Left lung (tissue), 10 donors: ENCODE measurements around the gene MICAL3. TPM values are rescaled to one million over a fixed set of nuclear protein-coding genes. Genes with fewer than 3 reads are reported as not detected.

Experiments
- ATAC-seq: fragments of 200-7000 bp; cut with Tn5 transposase; one replicate; pipeline ENCODE4 v1.9.1; 2020; ENCODE audit warnings: moderate library complexity
- DNase-seq, 4 donors: peaks; one replicate each; pipeline ENCODE4 v3.0.0-alpha.2; 2013 to 2020
- H3K27ac ChIP-seq, 2 donors: fragments of 200-600 bp; sonication (generic) in 1 of 2; one replicate each; pipeline versions ENCODE4 v1.5.0 to v1.8.0; 2020 to 2021
- H3K27me3 ChIP-seq, 2 donors: fragments of 200-600 bp; sonication (generic) in 1 of 2; one replicate each; pipeline versions ENCODE4 v1.5.0 to v1.8.0; 2020 to 2021
- H3K36me3 ChIP-seq, 2 donors: fragments of 200-600 bp; sonication (generic) in 1 of 2; one replicate each; pipeline versions ENCODE4 v1.5.0 to v1.8.0; 2020 to 2021
- H3K4me1 ChIP-seq, 2 donors: fragments of 200-600 bp; one replicate each; pipeline ENCODE4 v1.8.0; 2021
- H3K4me3 ChIP-seq, 2 donors: fragments of 200-600 bp; sonication (generic) in 1 of 2; one replicate each; pipeline versions ENCODE4 v1.5.0 to v1.8.0; 2020 to 2021; ENCODE audit warnings: mild to moderate bottlenecking in 1 of 2
- H3K9me3 ChIP-seq, 2 donors: fragments of 200-600 bp; sonication (generic) in 1 of 2; one replicate each; pipeline versions ENCODE4 v1.5.0 to v1.8.0; 2020 to 2021
- intact Hi-C, 2 donors: fragments of 100-400 bp; cut with DNase I; formaldehyde crosslinking; loops; one replicate each; pipeline versions ENCODE4 v1.11.2 to v1.14.2; 2022
- microRNA-seq, 2 donors: library from miRNA; unstranded; fragments of <30 nt; microRNA quantifications; one replicate each; pipeline ENCODE4, GENCODE V29; 2019
- polyA plus RNA-seq, 6 donors: library from polyadenylated mRNA; unstranded; fragments of 120-200 nt; gene quantifications; one replicate each; pipeline ENCODE4 v1.2.1, GENCODE V29; 2013; ENCODE audit not compliant: insufficient read length in 6 of 6
- total RNA-seq, 2 donors: library from RNA; stranded (reverse); fragmentation: NEBNext Ultra II Directional; extraction: Animal tissue kit (Norgen Biotek cat#: 25700); gene quantifications; one replicate each; pipeline ENCODE4 v1.2.1, GENCODE V29; 2021
- TF ChIP-seq, protein P1 (sequence below), 2 donors: fragments of 200-600 bp; sonication (generic) in 1 of 2; IDR thresholded peaks; one replicate each; pipeline versions ENCODE4 v1.5.0 to v1.8.0; 2021; ENCODE audit warnings: antibody characterized with exemption in 2 of 2
- donor health status: DM: no; HTN: yes; CAD: no.
- donor health status: DM: no; HTN: no; CAD: no.

The MICAL3 gene
- total and polyA plus RNA-seq, 8 donors, result 24.9 to 64.8 (median 56.2) TPM

GRCh38 chr22:17741866-17742526, 282.4 kb downstream of the MICAL3 start:
- no peaks in the 10 kb centered on the region for H3K9me3 ChIP-seq
- TF ChIP-seq, protein P1, sequence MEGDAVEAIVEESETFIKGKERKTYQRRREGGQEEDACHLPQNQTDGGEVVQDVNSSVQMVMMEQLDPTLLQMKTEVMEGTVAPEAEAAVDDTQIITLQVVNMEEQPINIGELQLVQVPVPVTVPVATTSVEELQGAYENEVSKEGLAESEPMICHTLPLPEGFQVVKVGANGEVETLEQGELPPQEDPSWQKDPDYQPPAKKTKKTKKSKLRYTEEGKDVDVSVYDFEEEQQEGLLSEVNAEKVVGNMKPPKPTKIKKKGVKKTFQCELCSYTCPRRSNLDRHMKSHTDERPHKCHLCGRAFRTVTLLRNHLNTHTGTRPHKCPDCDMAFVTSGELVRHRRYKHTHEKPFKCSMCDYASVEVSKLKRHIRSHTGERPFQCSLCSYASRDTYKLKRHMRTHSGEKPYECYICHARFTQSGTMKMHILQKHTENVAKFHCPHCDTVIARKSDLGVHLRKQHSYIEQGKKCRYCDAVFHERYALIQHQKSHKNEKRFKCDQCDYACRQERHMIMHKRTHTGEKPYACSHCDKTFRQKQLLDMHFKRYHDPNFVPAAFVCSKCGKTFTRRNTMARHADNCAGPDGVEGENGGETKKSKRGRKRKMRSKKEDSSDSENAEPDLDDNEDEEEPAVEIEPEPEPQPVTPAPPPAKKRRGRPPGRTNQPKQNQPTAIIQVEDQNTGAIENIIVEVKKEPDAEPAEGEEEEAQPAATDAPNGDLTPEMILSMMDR (IDR thresholded peaks at IDR 0.05), result no peak
- no peak for ATAC-seq
- no peak overlapping the region for H3K27ac ChIP-seq
- no peaks in the 10 kb centered on the region for H3K27me3 ChIP-seq
- H3K36me3 ChIP-seq, result peaks cover 0 to 61% of the 10 kb centered on the region in 2 donors
- no peak overlapping the region for H3K4me3 ChIP-seq
- DNase-seq, result no peak
- H3K4me1 ChIP-seq, result no peaks in the 10 kb centered on the region
- intact Hi-C loops, result no loop called here

GRCh38 chr22:17739196-17739975, 285.0 kb downstream of the MICAL3 start:
- Histone ChIP-seq H3K9me3 (no peaks in the 10 kb centered on the region), H3K27me3 (no peaks in the 10 kb centered on the region), H3K4me3 (no peak overlapping the region), H3K36me3 (peaks cover 0 to 87% of the 10 kb centered on the region in 2 donors), H3K4me1 (no peaks in the 10 kb centered on the region), H3K27ac (no peak overlapping the region)
- intact Hi-C loops, result no loop called here
- no peak for DNase-seq
- TF ChIP-seq, protein P1 (IDR thresholded peaks at IDR 0.05), result no peak
- ATAC-seq, result no peak

DNA sequence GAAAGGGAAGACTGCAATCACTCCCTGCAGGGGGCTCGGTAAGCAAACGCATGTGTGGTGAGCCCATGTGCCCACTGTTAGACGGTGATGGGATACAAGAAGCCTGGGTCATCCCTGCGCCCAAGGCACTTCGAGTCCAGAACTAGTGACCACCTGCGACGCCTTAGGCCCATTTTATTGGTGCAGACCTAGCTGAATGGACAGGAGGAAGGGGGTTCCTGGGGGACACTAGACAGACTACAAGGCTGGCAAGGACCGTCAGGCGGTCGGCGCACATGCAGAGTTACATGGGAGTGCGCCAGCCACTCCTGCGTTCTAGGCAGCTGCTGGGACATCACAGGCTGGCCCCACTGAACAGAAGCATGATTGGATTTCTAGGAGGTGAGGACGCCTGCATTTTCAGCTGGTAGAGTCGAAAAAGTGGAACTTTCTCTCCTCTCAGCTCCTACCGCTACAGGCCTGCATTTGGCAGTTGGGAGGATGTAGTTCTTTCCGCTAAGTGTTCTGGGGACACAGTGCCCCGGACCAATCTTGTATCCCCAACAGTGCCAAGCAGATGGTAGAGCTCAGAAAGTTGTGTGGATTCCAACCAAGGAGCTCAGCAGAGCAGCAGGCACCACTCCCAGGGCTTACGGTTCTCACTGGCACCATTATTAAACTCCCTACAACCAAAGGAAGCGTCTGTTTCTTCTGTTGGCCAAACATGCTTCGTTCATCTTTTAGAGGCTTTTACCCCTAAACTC, 285.8 kb downstream of the MICAL3 start:
- Histone ChIP-seq H3K27ac (no peak overlapping the region), H3K36me3 (peaks cover 0 to 87% of the 10 kb centered on the region in 2 donors), H3K4me1 (no peaks in the 10 kb centered on the region), H3K9me3 (no peaks in the 10 kb centered on the region), H3K27me3 (no peaks in the 10 kb centered on the region), H3K4me3 (no peak overlapping the region)
- intact Hi-C loops, result no loop called here
- ATAC-seq (no peak), DNase-seq (no peak)
- TF ChIP-seq, protein P1 (IDR thresholded peaks at IDR 0.05), result no peak

Small RNA genes within 50 kb of the gene (microRNA-seq; reads per million reads assigned to microRNA genes)
- gene MIR3198-1, result 0 reads per million in 2 donors
- gene MIR648, result 0 reads per million in 2 donors

Other genes starting within 250 kb of the MICAL3 start
- 10 to 100 TPM; 35.8 to 39.4 TPM for gene PEX26, start 53.4 kb upstream of the MICAL3 start, total RNA-seq
- gene PEX26, start 53.4 kb upstream of the MICAL3 start, polyA plus RNA-seq, result 10 to 100 TPM; 21.8 to 28.5 (median 26.0) TPM
- gene TUBA8, start 86.2 kb upstream of the MICAL3 start, total RNA-seq, result under 1 TPM; 0.79 to 0.87 TPM
- gene TUBA8, start 86.2 kb upstream of the MICAL3 start, polyA plus RNA-seq, result 1 to 10 TPM in 5 of 6 donors, under 1 TPM in 1; 0.91 to 2.7 (median 2.3) TPM
- 10 to 100 TPM; 10.5 to 22.3 TPM for gene USP18, start 125.6 kb upstream of the MICAL3 start, total RNA-seq
- 10 to 100 TPM in 3 of 6 donors, 1 to 10 TPM in 3; 9.0 to 10.8 (median 10.1) TPM for gene USP18, start 125.6 kb upstream of the MICAL3 start, polyA plus RNA-seq